Hepatocyte (in vitro differentiated cells): ENCODE measurements around the gene SMARCC2.

Experiments used
- EZH2 ChIP-seq: fragments of 200-600 bp; sonication (generic); IDR thresholded peaks from 2 replicates; pipeline ENCODE4 v1.6.1; 2016; ENCODE audit warnings: antibody characterized with exemption, mild to moderate bottlenecking, borderline replicate concordance
- TF ChIP-seq, protein P1 (sequence below): fragments of 200-600 bp; sonication (generic); IDR thresholded peaks from 2 replicates; pipeline ENCODE4 v1.5.1; 2016; ENCODE audit warnings: antibody characterized with exemption, mild to moderate bottlenecking; ENCODE audit not compliant: poor library complexity

DNA sequence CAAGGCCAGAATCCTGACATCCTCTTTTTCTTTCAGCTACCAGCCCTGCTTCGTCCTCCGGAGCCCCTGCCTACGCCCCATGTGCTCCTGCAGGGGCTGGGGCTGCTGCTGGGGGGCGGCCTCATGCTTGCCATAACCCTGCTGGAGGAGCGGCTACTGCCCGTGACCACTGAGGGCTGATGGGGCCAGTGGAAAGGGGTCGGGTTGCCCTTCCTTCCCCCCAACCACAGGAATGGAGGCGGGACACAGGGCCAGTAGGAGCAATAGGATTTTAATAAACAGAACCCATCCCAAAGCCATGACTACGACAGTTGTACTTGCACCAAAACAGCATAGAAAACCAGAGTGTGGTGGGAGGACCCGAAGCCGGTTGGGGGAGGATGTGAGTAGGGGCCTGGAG is 48.3 kb upstream of the SMARCC2 start:
- TF ChIP-seq, protein P1, sequence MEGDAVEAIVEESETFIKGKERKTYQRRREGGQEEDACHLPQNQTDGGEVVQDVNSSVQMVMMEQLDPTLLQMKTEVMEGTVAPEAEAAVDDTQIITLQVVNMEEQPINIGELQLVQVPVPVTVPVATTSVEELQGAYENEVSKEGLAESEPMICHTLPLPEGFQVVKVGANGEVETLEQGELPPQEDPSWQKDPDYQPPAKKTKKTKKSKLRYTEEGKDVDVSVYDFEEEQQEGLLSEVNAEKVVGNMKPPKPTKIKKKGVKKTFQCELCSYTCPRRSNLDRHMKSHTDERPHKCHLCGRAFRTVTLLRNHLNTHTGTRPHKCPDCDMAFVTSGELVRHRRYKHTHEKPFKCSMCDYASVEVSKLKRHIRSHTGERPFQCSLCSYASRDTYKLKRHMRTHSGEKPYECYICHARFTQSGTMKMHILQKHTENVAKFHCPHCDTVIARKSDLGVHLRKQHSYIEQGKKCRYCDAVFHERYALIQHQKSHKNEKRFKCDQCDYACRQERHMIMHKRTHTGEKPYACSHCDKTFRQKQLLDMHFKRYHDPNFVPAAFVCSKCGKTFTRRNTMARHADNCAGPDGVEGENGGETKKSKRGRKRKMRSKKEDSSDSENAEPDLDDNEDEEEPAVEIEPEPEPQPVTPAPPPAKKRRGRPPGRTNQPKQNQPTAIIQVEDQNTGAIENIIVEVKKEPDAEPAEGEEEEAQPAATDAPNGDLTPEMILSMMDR = no peak
- no peak for TF ChIP-seq EZH2
